Liver (tissue), 9 donors: ENCODE data around the gene TMEM131. TPM values are rescaled to one million over a fixed set of nuclear protein-coding genes. Genes with fewer than 3 reads are reported as not detected.
"Not testable (repeated sequence)": the region's sequence is repeated elsewhere in the genome, so short reads cannot be mapped to it uniquely, and the experiment has no call there.

Source experiments
- DNase-seq: peaks from one replicate; pipeline ENCODE4 v3.0.0-alpha.2; 2017; ENCODE audit warnings: low spot score
- H3K27ac ChIP-seq, 2 donors: one replicate each; pipeline ENCODE4 v1.7.0; 2013; ENCODE audit warnings: inconsistent platforms in 2 of 2, low read length in 2 of 2, control low read depth in 1 of 2, low read depth in 1 of 2, mild to moderate bottlenecking in 1 of 2
- H3K27me3 ChIP-seq, 4 donors: one replicate each; pipeline versions ENCODE4 v1.6.1 to v1.7.0; 2013; ENCODE audit warnings: low read length in 3 of 4, inconsistent platforms in 1 of 4, mild to moderate bottlenecking in 1 of 4, moderate library complexity in 1 of 4; ENCODE audit not compliant: control insufficient read depth in 4 of 4, insufficient read depth in 4 of 4
- H3K36me3 ChIP-seq, 4 donors: one replicate each; pipeline versions ENCODE4 v1.6.1 to v1.7.0; 2013; ENCODE audit warnings: low read length in 3 of 4, mild to moderate bottlenecking in 3 of 4, low read depth in 1 of 4, moderate library complexity in 1 of 4; ENCODE audit not compliant: control insufficient read depth in 4 of 4, insufficient read depth in 3 of 4
- H3K4me1 ChIP-seq, 4 donors: one replicate each; pipeline versions ENCODE4 v1.6.1 to v1.7.0; 2013; ENCODE audit warnings: low read length in 3 of 4, mild to moderate bottlenecking in 3 of 4, moderate library complexity in 1 of 4; ENCODE audit not compliant: control insufficient read depth in 4 of 4, insufficient read depth in 4 of 4
- H3K4me3 ChIP-seq, 3 donors: one replicate each; pipeline versions ENCODE4 v1.6.1 to v1.7.0; 2013; ENCODE audit warnings: low read length in 3 of 3, control low read depth in 1 of 3, low read depth in 1 of 3, mild to moderate bottlenecking in 1 of 3
- H3K9ac ChIP-seq, 2 donors: one replicate each; pipeline ENCODE4 v1.7.0; 2013; ENCODE audit warnings: low read length in 2 of 2, mild to moderate bottlenecking in 2 of 2, moderate library complexity in 2 of 2, control low read depth in 1 of 2, low read depth in 1 of 2
- H3K9me3 ChIP-seq, 4 donors: one replicate each; pipeline versions ENCODE4 v1.6.1 to v1.7.0; 2013; ENCODE audit warnings: low read length in 3 of 4; ENCODE audit not compliant: control insufficient read depth in 4 of 4
- EGR1 ChIP-seq, 2 donors: IDR thresholded peaks; 2 replicates each; pipeline ENCODE4 v1.6.1; 2016 to 2018; ENCODE audit warnings: antibody characterized with exemption in 2 of 2, low read depth in 2 of 2
- FOXA1 ChIP-seq: IDR thresholded peaks from 2 replicates; pipeline ENCODE4 v1.6.1; 2016; ENCODE audit warnings: antibody characterized with exemption
- FOXA2 ChIP-seq: IDR thresholded peaks from 2 replicates; pipeline ENCODE4 v1.6.1; 2016; ENCODE audit warnings: antibody characterized with exemption
- GABPA ChIP-seq, 2 donors: IDR thresholded peaks in 1 of 2; conservative IDR thresholded peaks in 1 of 2; 2 replicates each; pipeline ENCODE4 v1.6.1; 2016; ENCODE audit warnings: antibody characterized with exemption in 2 of 2, mild to moderate bottlenecking in 1 of 2, moderate library complexity in 1 of 2
- HNF4G ChIP-seq: IDR thresholded peaks from 2 replicates; pipeline ENCODE4 v1.6.1; 2016; ENCODE audit warnings: antibody characterized with exemption
- JUND ChIP-seq, 2 donors: IDR thresholded peaks; 2 replicates each; pipeline ENCODE4 v1.6.1; 2016; ENCODE audit warnings: antibody characterized with exemption in 2 of 2
- NR2F2 ChIP-seq: IDR thresholded peaks from 2 replicates; pipeline ENCODE4 v1.6.1; 2016; ENCODE audit warnings: antibody characterized with exemption
- RAD21 ChIP-seq, 2 donors: IDR thresholded peaks; 2 replicates each; pipeline ENCODE4 v1.6.1; 2016; ENCODE audit warnings: antibody characterized with exemption in 2 of 2, mild to moderate bottlenecking in 2 of 2
- YY1 ChIP-seq: IDR thresholded peaks from 2 replicates; pipeline ENCODE4 v1.6.1; 2016; ENCODE audit warnings: antibody characterized with exemption, mild to moderate bottlenecking
- WGBS: extraction: QIAGEN DNeasy Blood & Tissue Kit; methylation state at CpG from one replicate; pipeline ENCODE4 v1.1.7; 2013; 5-methylcytosine and 5-hydroxymethylcytosine counted together
- polyA plus RNA-seq, 2 donors: library from polyadenylated mRNA; stranded (reverse) in 1 of 2; unstranded in 1 of 2; fragments of 200-250 nt in 1 of 2; fragments of >200 nt in 1 of 2; fragmentation: Nextera tagmentation in 1 of 2; extraction: Ambion mirVana in 1 of 2; gene quantifications; one replicate each; pipeline versions ENCODE4 v1.2.1 to v1.2.3, GENCODE V29; 2013 to 2015
- total RNA-seq, 2 donors: library from RNA; depleted of rRNA; stranded (reverse); fragments of >200 nt; gene quantifications; one replicate each; pipeline ENCODE4 v1.2.3, GENCODE V29; 2014
- TF ChIP-seq, protein P1 (sequence below): fragments of 150-350 bp; IDR thresholded peaks from 2 replicates; pipeline ENCODE4 v1.5.1; 2017; ENCODE audit warnings: improper control_type of control experiment, low read depth, low read length; ENCODE audit not compliant: missing input control
- TF ChIP-seq, protein P2 (sequence below): IDR thresholded peaks from 2 replicates; pipeline ENCODE4 v1.6.1; 2016; ENCODE audit warnings: antibody characterized with exemption
- TF ChIP-seq, protein P3 (sequence below): IDR thresholded peaks from 2 replicates; pipeline ENCODE4 v1.6.1; 2016; ENCODE audit warnings: antibody characterized with exemption, mild to moderate bottlenecking
- TF ChIP-seq, protein P4 (sequence below): IDR thresholded peaks from 2 replicates; pipeline ENCODE4 v1.6.1; 2016; ENCODE audit warnings: antibody characterized with exemption
- TF ChIP-seq, protein P5 (sequence below): IDR thresholded peaks from 2 replicates; pipeline ENCODE4 v1.6.1; 2016; ENCODE audit warnings: antibody characterized with exemption
- donor health status: healthy.
- donor health status: healthy.
- donor health status: healthy.
- donor health status: healthy.
- donor health status: healthy.

Gene TMEM131
- total and polyA plus RNA-seq, 4 donors = 6.1 to 22.8 (median 11.2) TPM

DNA sequence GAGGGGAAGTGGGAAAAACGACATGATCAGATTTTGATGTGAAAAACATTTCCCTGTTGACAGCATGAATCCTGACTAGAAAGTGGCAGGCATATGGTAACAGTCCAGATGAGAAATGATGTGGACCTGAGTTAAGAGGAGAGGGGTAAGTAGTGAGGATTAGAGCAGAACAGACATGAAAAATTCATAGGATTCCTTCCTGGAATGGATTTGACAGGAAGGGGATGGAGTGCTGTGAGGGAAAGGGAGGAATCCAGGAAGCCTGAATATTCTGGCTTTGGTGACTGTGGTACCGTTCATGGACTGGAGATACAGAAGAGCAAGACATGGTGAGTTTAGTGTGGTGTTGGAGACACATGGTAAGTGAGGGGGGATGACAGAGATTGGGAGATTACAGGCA, 115.4 kb downstream of the TMEM131 start (continued):
- TF ChIP-seq, protein P1, sequence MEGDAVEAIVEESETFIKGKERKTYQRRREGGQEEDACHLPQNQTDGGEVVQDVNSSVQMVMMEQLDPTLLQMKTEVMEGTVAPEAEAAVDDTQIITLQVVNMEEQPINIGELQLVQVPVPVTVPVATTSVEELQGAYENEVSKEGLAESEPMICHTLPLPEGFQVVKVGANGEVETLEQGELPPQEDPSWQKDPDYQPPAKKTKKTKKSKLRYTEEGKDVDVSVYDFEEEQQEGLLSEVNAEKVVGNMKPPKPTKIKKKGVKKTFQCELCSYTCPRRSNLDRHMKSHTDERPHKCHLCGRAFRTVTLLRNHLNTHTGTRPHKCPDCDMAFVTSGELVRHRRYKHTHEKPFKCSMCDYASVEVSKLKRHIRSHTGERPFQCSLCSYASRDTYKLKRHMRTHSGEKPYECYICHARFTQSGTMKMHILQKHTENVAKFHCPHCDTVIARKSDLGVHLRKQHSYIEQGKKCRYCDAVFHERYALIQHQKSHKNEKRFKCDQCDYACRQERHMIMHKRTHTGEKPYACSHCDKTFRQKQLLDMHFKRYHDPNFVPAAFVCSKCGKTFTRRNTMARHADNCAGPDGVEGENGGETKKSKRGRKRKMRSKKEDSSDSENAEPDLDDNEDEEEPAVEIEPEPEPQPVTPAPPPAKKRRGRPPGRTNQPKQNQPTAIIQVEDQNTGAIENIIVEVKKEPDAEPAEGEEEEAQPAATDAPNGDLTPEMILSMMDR = no peak
- TF ChIP-seq, protein P2, sequence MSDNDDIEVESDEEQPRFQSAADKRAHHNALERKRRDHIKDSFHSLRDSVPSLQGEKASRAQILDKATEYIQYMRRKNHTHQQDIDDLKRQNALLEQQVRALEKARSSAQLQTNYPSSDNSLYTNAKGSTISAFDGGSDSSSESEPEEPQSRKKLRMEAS = no peak

DNA sequence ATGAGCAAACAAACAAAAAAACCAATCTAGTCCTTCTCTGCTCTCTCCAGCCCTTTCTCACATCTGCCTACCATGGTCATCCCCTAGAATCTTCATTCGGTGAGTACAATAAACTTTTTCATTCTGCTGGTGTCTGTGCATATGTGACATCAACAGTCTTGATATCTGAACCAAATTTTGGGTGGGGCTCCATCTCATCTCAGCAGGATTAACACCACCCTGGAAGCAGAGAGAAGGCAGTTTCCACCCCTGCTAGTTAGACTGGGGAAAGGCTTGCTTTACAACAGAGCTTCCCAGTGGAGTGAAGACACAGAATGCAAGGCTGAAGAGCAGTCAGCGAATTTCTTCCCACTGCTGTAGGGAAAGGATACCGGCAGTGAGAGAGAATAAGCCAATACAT, 116.9 kb downstream of the TMEM131 start:
- H3K27me3 ChIP-seq = no peaks in the 10 kb centered on the region
- H3K36me3 ChIP-seq = peaks cover 0 to 2% (median under 1%) of the 10 kb centered on the region in 4 donors
- no peaks in the 10 kb centered on the region for H3K4me1 ChIP-seq
- DNase-seq = no peak
- WGBS = 97% methylated on average over 3 of the region's 3 CpGs
- H3K27ac ChIP-seq = no peak overlapping the region
- no peak overlapping the region for H3K4me3 ChIP-seq
- no peak overlapping the region for H3K9ac ChIP-seq
- TF ChIP-seq, protein P1 = no peak
- no peak for TF ChIP-seq HNF4G
- TF ChIP-seq EGR1 (IDR thresholded peaks at IDR 0.05; ENCODE audit: low read depth in 2 of 2) = no peak
- TF ChIP-seq, protein P2 = no peak
- TF ChIP-seq, protein P3, sequence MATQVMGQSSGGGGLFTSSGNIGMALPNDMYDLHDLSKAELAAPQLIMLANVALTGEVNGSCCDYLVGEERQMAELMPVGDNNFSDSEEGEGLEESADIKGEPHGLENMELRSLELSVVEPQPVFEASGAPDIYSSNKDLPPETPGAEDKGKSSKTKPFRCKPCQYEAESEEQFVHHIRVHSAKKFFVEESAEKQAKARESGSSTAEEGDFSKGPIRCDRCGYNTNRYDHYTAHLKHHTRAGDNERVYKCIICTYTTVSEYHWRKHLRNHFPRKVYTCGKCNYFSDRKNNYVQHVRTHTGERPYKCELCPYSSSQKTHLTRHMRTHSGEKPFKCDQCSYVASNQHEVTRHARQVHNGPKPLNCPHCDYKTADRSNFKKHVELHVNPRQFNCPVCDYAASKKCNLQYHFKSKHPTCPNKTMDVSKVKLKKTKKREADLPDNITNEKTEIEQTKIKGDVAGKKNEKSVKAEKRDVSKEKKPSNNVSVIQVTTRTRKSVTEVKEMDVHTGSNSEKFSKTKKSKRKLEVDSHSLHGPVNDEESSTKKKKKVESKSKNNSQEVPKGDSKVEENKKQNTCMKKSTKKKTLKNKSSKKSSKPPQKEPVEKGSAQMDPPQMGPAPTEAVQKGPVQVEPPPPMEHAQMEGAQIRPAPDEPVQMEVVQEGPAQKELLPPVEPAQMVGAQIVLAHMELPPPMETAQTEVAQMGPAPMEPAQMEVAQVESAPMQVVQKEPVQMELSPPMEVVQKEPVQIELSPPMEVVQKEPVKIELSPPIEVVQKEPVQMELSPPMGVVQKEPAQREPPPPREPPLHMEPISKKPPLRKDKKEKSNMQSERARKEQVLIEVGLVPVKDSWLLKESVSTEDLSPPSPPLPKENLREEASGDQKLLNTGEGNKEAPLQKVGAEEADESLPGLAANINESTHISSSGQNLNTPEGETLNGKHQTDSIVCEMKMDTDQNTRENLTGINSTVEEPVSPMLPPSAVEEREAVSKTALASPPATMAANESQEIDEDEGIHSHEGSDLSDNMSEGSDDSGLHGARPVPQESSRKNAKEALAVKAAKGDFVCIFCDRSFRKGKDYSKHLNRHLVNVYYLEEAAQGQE = no peak
- TF ChIP-seq, protein P4, sequence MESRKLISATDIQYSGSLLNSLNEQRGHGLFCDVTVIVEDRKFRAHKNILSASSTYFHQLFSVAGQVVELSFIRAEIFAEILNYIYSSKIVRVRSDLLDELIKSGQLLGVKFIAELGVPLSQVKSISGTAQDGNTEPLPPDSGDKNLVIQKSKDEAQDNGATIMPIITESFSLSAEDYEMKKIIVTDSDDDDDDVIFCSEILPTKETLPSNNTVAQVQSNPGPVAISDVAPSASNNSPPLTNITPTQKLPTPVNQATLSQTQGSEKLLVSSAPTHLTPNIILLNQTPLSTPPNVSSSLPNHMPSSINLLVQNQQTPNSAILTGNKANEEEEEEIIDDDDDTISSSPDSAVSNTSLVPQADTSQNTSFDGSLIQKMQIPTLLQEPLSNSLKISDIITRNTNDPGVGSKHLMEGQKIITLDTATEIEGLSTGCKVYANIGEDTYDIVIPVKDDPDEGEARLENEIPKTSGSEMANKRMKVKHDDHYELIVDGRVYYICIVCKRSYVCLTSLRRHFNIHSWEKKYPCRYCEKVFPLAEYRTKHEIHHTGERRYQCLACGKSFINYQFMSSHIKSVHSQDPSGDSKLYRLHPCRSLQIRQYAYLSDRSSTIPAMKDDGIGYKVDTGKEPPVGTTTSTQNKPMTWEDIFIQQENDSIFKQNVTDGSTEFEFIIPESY = no peak
- no peak for TF ChIP-seq JUND (IDR thresholded peaks at IDR 0.05)
- TF ChIP-seq, protein P5, sequence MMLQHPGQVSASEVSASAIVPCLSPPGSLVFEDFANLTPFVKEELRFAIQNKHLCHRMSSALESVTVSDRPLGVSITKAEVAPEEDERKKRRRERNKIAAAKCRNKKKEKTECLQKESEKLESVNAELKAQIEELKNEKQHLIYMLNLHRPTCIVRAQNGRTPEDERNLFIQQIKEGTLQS = no peak
- no peak for TF ChIP-seq YY1
- TF ChIP-seq GABPA (IDR thresholded peaks at IDR 0.05 in 1 of 2, conservative IDR thresholded peaks at IDR 0.05 in 1 of 2) = no peak
- no peak for TF ChIP-seq FOXA2
- TF ChIP-seq RAD21 (IDR thresholded peaks at IDR 0.05) = no peak
- TF ChIP-seq FOXA1 = no peak
- no peak for TF ChIP-seq NR2F2
- H3K9me3 ChIP-seq = peaks cover 0 to 1% (median 0%) of the 10 kb centered on the region in 4 donors

DNA sequence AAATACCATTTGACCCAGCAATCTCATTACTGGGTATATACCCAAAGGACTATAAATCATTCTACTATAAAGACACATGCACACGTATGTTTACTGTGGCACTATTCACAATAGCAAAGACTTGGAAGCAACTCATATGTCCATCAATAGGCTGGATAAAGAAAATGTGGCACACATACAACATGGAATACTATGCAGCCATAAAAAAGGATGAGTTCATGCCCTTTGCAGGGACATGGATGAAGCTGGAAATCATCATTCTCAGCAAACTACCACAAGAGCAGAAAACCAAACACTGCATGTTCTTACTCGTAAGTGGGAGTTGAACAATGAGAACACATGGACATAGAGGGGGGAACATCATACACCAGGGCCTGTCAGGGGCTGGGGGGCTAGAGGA, 117.4 kb downstream of the TMEM131 start:
- DNase-seq, H3K36me3 ChIP-seq: not testable (repeated sequence)
- 97% methylated on average over 2 of the region's 2 CpGs for WGBS

More for the DNA sequence above, 117.4 kb downstream of the TMEM131 start:
- not testable (repeated sequence) for H3K4me1 ChIP-seq, H3K27me3 ChIP-seq, H3K4me3 ChIP-seq, H3K9me3 ChIP-seq, H3K27ac ChIP-seq, H3K9ac ChIP-seq
